ENCODE results near the gene ANKS1B. TPM values are rescaled to one million over a fixed set of nuclear protein-coding genes. Genes with fewer than 3 reads are reported as not detected.

Gene ANKS1B
- total RNA-seq, 1 experiment from 2014 or later: 0.54 TPM

GRCh38 chr12:98821232-98821631, 1163.5 kb downstream of the ANKS1B start (continued):
- TF ChIP-seq REST (IDR thresholded peaks at IDR 0.05; ENCODE audit: low read depth) (no peak), CBX3 (IDR thresholded peaks at IDR 0.05; ENCODE audit: low read depth) (no peak)

GRCh38 chr12:98819821-98820404, 1164.8 kb downstream of the ANKS1B start:
- Histone ChIP-seq H4K20me1 (ENCODE audit: insufficient read depth) (no peaks in the 10 kb centered on the region), H3K9me3 (ENCODE audit: control insufficient read depth in 1 of 2, insufficient read depth in 1 of 2, low read depth in 1 of 2, low read length in 2 of 2) (no peaks in the 10 kb centered on the region), H2AFZ (ENCODE audit: low read depth, low read length, poor library complexity, severe bottlenecking) (no peak overlapping the region), H3K79me2 (ENCODE audit: insufficient read depth, low read length) (no peaks in the 10 kb centered on the region), H3K4me2 (ENCODE audit: low read length) (no peak overlapping the region), H3K27me3 (ENCODE audit: insufficient read depth, low read length) (peaks cover 66% of the 10 kb centered on the region), H3K36me3 (ENCODE audit: control insufficient read depth in 1 of 2, insufficient read depth in 2 of 2, low read length in 2 of 2) (no peaks in the 10 kb centered on the region), H3K9me2 (ENCODE audit: insufficient read depth) (no peaks in the 10 kb centered on the region), H3K4me1 (ENCODE audit: control insufficient read depth in 1 of 2, insufficient read depth in 2 of 2, low read length in 2 of 2) (no peaks in the 10 kb centered on the region), H3K4me3 (replicated peaks in 1 of 2; ENCODE audit: low read depth in 1 of 2, low read length in 2 of 2) (no peak overlapping the region), H3K27ac (ENCODE audit: low read depth, low read length) (no peak overlapping the region), H3K9ac (ENCODE audit: low read length) (no peak overlapping the region)
- no peak for DNase-seq (ENCODE audit: low read depth, low spot score)
- RAD21 ChIA-PET (ENCODE audit: low non-redundant PET in 1 of 2, low total read pairs in 2 of 2, uncharacterized antibody in 2 of 2, unreplicated experiment in 2 of 2): no interaction called here
- CTCF ChIA-PET: no interaction called here
- no peak for ATAC-seq
- no TSS peak for BruUV-seq (replicated peaks)
- TF ChIP-seq RAD21 (IDR thresholded peaks at IDR 0.05; ENCODE audit: low read depth) (no peak), FOSL1 (IDR thresholded peaks at IDR 0.05; ENCODE audit: low read depth) (no peak), REST (IDR thresholded peaks at IDR 0.05; ENCODE audit: low read depth) (no peak), SP1 (IDR thresholded peaks at IDR 0.05; ENCODE audit: low read depth) (no peak), POLR2AphosphoS5 (IDR thresholded peaks at IDR 0.05; ENCODE audit: low read depth, low read length) (no peak), CTCF (IDR thresholded peaks at IDR 0.05 in 2 of 3, conservative IDR thresholded peaks at IDR 0.05 in 1 of 3; ENCODE audit: borderline replicate concordance in 1 of 3, insufficient read depth in 1 of 3, low read depth in 2 of 3, low read length in 2 of 3) (no peak), TCF7L2 (IDR thresholded peaks at IDR 0.05; ENCODE audit: borderline replicate concordance, extremely low read depth, insufficient read depth, insufficient read length) (no peak), EGR1 (IDR thresholded peaks at IDR 0.05; ENCODE audit: low read depth) (no peak), CBX3 (IDR thresholded peaks at IDR 0.05; ENCODE audit: low read depth) (no peak), JUND (IDR thresholded peaks at IDR 0.05) (no peak), ATF3 (IDR thresholded peaks at IDR 0.05) (no peak), MAX (IDR thresholded peaks at IDR 0.05) (no peak), ZFX (IDR thresholded peaks at IDR 0.05) (no peak)
- intact Hi-C loops (cut with micrococcal nuclease): no loop called here
- POLR2A ChIA-PET: no interaction called here

Measured in HCT116 (cell line).